HEK293T (cell line): ENCODE measurements around the gene PDF.

ENCODE experiments used
- L3MBTL2 ChIP-seq: fragments of 450-650 bp; conservative IDR thresholded peaks from 2 replicates; pipeline ENCODE4 v1.6.1; 2016; ENCODE audit warnings: mild to moderate bottlenecking
- LEF1 ChIP-seq: fragments of 450-650 bp; IDR thresholded peaks from 2 replicates; pipeline ENCODE4 v1.6.1; 2017; ENCODE audit warnings: mild to moderate bottlenecking, borderline replicate concordance
- SP1 ChIP-seq: fragments of 450-650 bp; IDR thresholded peaks from 2 replicates; pipeline ENCODE4 v1.6.1; 2017

- TF ChIP-seq SP1: no peak
- no peak for TF ChIP-seq LEF1
- TF ChIP-seq L3MBTL2: no peak
Observed at GRCh38 chr16:69318177-69318910, 12.0 kb downstream of the PDF start.
